DMS153 treated with DMSO at 0.1 percent for 48 hours (cell line): ENCODE results near the gene DLL4.

Experiments used
- DNase-seq: peaks from one replicate; lab custom pipeline; 2025; ENCODE audit not compliant: unreplicated experiment; lab: John Stamatoyannopoulos, UW

The DLL4 gene

DNA sequence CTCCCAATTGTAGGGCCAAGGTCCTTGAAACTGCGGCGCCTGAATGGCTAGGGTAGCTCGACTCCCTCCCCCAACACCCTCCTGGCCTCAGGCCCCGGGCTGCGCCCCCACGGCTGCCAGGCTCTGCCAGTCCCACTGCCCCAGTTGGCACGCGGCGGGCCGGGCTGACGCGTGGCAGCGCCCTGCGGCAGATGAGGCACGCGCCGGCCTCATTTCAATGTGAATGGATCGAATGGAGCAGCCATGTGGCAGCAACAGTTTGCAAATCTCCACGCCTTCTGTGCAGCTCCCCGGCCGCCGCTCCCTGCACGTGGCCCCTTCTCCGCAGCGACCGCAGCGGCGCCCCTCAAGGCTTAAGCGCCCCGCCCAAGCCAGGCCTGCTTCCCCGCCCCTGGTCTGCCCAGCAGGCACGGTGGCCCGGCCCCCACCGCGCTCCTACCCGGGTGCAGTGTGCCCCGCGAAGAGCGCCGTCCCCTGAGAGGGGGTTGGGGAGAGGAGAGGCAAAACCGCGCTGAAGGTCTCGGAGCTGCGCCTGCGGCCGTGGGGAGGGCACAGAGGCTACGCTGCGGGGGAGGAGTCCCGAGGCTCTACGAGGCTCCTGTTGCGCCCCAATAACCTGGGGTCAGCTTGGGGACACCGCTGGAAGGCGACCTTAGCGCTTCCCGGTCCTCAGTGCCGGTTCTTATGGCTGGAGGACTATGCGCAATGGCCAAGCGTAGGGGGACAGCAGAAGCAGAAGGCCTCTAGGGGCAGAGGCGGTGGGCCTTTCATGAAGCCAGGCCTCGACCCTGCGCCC is 3.1 kb upstream of the DLL4 start:
- DNase-seq = no peak

DNA sequence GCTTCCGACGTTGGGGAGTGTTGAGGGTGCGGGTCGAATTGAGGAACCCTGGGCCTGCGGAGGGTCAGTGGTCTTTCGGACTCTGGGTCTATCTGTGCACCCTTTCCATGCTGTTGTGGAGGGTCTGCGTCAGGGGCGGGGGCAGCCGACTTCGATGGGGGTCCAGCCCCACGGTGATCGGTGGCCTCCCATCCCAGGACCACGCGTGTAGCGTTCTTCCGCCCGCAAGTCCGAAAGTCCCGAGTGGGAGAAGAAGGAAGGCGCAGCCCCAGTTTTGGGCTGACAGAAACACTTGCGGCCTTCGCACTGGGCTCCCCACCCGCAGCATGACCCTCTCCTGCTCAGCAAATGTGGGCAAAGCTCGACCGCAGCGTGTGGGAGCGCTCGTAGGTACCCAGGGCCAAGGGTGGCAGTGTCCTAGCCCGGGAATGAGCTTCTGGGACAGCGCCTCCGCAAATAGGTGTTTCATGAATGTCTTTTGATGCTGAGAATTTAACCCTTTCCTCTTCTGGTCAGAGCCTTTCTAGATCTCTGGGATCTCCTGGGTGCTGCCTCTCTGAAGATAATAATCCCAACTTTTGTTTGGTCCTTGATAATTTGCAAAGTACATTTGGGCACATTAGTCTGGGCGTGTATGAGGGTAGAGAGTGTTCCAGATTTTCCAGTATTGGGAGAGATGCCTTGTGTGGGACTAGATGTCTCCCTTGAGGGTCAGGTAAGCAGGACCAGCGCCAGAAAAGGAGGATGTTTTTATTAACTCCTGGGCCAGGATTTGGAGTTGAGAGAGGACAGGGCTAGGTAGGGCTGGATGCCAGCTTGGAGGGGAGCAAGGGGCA is 2.3 kb upstream of the DLL4 start:
- no peak for DNase-seq

DNA sequence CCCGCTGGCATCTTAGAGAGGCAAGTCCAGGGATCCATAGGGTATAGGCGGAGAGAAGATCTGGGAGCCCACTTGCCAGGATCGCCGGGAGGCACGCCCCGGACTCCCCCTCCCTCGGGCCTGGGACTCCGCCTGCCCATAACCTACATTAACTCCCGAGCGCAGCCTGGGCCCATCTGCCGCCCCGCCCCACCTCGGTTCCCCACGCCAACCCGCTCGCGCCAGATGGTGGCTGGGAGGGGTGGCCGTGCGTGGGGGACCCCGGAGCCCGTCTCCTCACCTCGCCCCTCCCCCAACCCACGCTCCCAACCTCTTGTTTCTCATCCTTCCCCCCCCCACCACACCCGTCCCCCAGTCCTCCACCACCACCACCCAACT is 1.7 kb upstream of the DLL4 start:
- no peak for DNase-seq

DNA sequence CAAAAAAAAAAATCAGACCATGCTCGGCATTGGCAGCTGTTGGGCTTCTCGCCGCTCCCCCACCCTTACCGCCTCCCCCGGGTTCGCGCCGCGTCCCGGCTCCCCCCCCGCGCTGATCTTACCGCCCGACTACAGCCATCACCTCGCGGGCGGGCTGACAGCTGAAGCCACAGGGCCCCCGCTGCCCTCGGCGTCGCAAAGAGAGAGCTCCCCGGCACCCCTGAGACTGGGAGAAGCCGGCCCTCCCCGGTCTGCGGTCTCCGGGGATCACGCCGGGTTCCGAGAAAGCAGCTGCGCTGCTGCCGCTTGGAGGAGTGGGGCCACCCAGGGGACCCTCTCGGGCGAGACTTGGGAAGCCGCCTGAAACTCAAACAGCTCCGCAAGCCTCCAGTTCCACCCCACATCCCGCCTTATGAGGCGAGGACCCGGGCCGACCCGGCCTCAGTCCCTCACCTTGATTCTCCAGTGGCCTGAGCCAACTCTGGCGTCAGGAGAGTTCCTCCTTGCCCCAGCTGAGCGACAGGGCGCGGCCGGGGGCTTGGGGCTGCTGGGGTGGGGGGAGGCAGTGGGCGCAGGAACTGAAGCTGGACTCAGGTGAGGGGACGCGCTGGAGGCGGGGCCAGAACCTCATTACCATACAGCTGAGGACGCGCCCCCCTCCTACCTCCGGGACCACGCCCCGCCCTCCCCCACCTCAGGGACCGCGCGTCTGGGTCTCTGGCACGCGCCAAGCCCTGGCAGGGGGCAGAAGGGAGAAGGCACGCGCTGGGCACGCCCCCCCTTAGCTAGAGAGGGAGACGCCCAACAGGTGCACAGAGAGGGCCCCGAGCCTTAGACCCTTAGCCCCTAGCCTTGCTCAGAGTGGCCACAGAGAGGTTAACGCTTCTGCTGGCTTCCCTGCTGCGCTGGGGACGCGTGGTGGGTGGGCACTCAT is 1.0 kb upstream of the DLL4 start:
- DNase-seq = no peak

DNA sequence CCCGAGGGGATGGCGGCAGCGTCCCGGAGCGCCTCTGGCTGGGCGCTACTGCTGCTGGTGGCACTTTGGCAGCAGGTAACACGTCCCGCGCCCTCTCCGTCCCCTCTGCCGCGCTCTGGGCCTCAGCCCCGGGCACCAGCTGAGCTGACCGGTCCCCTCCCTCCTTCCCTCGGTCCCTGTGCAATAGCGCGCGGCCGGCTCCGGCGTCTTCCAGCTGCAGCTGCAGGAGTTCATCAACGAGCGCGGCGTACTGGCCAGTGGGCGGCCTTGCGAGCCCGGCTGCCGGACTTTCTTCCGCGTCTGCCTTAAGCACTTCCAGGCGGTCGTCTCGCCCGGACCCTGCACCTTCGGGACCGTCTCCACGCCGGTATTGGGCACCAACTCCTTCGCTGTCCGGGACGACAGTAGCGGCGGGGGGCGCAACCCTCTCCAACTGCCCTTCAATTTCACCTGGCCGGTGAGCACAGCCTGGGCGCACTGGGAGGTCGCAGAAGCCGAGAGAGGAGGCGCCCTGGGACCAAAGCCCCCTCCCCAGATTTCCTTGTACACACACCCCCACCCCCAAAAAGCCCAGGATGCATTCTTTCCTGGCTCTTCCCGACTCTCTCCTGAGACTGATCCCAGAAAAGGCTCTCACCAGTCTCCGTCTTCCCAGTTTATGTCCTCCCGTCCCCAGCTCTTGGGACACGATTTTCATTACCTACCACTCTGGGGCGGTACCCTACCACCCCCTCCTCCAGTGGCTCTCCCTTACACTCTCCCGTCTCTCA is 705 bp downstream of the DLL4 start:
- DNase-seq = no peak

DNA sequence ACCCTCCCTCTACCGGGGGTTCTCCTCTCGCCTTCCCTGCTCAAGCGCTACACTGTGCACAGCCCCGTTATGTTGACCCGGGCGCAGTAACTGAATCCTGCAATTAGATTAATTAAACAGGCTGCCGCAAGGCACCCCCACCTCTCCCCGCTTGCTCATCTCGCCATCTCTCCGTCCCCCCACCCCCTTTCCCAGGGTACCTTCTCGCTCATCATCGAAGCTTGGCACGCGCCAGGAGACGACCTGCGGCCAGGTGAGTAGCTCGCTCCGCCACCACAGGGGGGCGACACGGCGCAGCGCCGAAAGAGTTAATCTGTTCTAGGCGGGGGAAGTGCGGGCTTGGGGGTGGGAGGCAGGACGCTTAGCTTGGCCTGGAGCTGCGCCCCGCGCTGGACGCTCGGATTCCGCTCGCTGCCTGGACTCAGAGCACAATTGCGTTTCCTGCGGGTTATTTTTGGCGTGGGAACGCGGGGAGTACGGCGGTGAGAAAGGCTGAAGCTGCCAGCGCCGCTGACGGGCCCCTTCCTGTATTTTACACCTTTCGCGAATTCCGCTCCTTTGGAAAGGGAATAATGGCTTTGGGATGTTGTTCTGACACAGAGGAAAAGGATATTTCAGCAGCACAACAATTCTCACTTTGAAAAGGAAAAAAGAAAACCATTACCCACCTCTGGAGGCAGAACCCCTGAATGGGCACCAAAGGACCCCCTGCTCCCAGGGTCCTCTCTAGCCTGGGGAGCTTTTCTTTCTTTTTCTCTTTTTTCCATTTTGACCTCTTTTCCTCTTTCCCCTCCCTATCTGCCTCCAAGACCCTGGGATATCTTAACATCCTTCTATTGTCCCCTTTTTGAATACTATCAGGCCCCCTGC is 1.5 kb downstream of the DLL4 start:
- no peak for DNase-seq

DNA sequence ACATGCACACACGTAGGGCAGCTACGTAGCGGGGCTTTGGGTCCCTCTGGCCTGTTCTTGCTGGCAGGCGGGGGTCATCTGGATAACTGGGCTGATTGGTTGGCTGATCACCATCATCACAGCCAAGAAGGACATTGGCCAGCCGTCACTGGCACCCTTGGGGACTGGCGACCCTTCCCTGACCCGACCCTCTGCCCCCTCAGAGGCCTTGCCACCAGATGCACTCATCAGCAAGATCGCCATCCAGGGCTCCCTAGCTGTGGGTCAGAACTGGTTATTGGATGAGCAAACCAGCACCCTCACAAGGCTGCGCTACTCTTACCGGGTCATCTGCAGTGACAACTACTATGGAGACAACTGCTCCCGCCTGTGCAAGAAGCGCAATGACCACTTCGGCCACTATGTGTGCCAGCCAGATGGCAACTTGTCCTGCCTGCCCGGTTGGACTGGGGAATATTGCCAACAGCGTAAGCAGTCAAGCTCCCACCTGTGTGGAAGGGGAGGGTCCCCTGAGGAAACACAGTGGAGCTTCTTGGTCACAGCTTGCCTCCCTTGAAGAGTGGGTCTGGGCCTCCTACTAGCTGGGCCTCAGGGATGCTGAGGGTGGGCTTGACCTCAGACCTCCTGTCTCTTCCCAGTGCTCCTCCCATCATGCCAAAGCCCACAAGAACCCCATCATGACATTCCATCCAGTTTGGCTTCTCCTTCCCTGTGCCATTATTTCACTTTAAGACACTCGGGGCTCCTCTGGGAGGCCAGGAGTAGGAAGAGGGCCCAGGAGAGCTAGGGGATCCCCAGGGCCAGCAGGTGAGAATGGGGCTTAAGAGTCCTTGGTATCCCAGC is 2.4 kb downstream of the DLL4 start:
- no peak for DNase-seq

DNA sequence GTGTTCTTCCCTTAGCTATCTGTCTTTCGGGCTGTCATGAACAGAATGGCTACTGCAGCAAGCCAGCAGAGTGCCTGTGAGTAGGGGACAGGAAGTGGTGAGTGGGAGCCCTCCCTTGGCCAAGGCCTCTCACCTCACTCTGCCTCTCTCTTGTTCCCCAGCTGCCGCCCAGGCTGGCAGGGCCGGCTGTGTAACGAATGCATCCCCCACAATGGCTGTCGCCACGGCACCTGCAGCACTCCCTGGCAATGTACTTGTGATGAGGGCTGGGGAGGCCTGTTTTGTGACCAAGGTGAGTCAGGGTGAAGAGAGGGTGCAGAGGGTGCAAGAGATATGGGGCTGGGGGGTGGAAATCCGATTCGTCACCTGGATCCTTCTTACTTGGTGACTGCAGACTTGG is 3.0 kb downstream of the DLL4 start:
- peak; percentile 16 for DNase-seq

DNA sequence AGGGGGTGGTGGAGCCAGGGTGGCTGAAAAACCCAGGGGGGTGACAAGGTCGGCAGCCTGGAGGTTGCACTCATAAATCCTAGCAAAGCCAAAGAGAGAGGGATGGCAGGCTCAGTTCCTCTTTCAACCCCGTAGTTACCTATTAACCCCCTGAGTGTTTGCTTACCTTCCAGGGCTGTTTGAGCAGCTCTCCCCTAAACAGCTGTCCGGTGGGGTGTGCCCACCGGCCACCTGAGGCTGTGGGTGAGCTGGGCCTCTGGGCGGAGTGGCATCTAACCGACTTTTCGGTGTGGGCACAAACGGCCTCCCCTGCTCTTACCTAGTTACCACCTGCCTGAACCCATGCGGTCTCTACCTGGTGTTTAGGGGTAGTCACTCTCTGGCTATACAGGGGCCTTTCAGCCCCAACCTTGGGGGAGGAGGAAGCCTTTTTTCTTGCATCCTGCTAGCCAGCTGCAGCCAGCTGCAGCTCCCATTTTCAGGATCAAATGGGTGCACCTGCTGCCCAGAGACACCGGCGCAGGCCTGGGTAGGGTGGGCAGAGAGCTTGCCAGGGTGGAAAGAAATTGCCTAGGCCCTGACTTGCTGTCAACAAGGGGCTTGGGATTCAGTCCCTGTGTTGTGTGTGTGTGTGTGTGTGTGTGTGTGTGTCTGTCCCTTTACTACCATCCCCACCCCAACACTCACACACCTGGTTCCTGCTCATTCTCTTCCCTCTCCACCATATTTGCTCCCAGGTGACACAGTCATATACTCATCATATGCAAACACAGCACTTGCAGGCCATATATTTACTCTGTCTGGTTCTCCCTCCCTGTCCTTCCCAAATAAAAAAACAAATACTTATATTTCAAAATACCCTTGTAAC is 3.7 kb downstream of the DLL4 start:
- DNase-seq = peak; percentile 33

DNA sequence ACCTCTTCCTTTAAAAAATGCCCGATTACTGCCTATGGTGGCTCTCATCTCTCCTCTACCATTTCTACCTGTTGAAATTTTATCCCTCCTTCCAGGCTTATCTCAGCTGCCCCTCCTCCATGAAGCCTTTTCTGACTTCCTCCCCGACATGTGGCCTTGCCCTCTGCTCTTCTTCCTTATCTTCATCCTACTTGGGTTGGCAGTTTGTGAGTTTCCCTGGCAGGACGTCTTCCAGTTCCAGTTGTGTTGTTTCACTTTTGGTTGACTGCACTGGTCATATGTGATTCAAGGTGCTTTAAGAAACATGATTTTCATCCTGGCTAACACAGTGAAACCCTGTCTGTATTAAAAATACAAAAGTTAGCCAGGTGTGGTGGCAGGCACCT is 4.4 kb downstream of the DLL4 start:
- DNase-seq = no peak

DNA sequence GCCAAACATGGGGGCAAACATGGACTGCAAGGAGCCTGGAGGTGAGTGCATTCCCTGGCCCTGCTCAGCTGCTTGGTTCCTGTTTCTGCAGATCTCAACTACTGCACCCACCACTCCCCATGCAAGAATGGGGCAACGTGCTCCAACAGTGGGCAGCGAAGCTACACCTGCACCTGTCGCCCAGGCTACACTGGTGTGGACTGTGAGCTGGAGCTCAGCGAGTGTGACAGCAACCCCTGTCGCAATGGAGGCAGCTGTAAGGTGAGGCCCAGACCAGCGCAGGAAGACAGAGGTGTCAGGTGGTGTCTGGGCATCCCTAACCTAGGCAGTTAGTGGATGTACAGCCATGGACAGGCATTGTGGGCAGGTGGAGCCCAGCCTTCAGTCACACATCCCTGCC is 5.3 kb downstream of the DLL4 start:
- DNase-seq = no peak

DNA sequence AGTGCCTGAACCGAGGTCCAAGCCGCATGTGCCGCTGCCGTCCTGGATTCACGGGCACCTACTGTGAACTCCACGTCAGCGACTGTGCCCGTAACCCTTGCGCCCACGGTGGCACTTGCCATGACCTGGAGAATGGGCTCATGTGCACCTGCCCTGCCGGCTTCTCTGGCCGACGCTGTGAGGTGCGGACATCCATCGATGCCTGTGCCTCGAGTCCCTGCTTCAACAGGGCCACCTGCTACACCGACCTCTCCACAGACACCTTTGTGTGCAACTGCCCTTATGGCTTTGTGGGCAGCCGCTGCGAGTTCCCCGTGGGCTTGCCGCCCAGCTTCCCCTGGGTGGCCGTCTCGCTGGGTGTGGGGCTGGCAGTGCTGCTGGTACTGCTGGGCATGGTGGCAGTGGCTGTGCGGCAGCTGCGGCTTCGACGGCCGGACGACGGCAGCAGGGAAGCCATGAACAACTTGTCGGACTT is 7.1 kb downstream of the DLL4 start:
- no peak for DNase-seq

DNA sequence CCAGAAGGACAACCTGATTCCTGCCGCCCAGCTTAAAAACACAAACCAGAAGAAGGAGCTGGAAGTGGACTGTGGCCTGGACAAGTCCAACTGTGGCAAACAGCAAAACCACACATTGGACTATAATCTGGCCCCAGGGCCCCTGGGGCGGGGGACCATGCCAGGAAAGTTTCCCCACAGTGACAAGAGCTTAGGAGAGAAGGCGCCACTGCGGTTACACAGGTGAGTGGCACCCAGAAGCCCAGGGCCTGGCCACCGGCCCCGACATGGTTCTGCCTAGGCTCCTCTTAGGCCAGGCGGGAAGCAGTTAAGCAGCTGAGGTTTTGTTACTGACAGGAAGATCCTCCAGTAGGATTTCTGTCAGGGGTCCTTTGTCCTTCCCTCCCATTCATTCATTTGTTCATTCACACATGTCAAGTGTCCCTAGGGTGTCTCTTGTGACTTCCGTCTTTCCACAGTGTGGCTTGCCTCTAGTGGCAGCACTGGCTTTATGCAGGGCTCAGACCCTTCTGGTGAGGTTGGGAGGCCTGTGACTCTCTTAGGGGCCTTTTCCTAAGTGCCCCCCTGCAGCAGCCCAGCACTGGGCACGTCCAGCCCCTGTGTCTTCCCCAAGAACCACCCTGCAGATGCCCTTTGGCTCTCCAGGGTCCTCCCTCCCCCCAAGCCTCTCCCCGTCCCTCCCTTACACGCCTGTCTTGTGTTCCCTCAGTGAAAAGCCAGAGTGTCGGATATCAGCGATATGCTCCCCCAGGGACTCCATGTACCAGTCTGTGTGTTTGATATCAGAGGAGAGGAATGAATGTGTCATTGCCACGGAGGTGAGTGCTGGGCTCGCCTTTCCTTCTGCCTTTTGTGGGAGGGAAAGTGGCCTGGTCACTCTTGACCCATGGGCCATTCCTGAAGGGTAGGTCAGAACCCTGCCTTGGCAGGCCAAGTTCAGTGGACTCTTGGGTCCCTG is 7.8 kb downstream of the DLL4 start:
- no peak for DNase-seq

DNA sequence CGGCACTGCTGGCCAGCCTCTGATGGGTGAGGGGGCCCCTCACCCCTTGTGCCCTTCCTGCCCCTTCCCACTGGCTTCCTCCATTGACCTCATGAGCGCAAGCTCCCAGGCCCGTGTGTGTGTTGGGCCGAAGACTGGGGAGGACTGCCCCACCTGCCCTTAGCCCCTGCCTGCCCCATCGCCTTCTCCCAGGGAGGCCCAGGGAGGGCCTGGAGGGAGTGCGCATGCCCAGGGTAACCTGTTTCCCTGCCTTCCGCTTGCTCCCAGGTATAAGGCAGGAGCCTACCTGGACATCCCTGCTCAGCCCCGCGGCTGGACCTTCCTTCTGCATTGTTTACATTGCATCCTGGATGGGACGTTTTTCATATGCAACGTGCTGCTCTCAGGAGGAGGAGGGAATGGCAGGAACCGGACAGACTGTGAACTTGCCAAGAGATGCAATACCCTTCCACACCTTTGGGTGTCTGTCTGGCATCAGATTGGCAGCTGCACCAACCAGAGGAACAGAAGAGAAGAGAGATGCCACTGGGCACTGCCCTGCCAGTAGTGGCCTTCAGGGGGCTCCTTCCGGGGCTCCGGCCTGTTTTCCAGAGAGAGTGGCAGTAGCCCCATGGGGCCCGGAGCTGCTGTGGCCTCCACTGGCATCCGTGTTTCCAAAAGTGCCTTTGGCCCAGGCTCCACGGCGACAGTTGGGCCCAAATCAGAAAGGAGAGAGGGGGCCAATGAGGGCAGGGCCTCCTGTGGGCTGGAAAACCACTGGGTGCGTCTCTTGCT is 8.8 kb downstream of the DLL4 start:
- no peak for DNase-seq

DNA sequence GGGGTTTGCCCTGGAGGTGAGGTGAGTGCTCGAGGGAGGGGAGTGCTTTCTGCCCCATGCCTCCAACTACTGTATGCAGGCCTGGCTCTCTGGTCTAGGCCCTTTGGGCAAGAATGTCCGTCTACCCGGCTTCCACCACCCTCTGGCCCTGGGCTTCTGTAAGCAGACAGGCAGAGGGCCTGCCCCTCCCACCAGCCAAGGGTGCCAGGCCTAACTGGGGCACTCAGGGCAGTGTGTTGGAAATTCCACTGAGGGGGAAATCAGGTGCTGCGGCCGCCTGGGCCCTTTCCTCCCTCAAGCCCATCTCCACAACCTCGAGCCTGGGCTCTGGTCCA is 9.4 kb downstream of the DLL4 start:
- DNase-seq = no peak

DNA sequence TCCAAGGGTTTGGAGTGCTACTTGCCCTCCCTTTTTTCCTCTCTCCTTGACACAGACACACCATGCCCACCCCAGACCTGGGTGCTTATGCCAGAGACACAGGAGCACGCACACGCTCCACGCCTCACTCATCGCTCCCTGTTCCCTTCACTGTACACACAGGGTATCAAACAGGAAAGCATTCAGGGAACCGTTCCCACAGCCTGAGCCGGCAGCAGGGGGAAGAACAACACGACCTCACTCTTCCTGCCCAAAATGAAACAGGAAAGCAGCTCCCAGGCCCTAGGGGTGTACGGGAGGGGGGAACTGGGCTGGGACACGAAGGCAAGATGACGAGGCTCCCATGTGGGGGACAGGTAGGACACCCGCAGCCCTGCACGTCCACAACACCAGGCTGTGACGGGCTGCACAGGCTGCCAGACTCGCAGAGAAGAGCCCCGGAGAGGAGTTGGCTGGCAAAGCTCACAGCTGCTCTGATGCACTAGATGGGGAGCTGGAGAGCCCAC is 11.2 kb downstream of the DLL4 start:
- DNase-seq = no peak
